B cell (primary cell): ENCODE results near the gene BIRC7. TPM values are rescaled to one million over a fixed set of nuclear protein-coding genes. Genes with fewer than 3 reads are reported as not detected.

Experiments used
- ATAC-seq: fragments of 200-7000 bp; cut with Tn5 transposase; one replicate; pipeline ENCODE4 v1.10.0; 2021; ENCODE audit warnings: low read depth, mild to moderate bottlenecking, moderate number of reproducible peaks, moderate library complexity
- CTCF ChIA-PET: fragments of 350-600 bp; sonication (Branson Sonifier 250); formaldehyde crosslinking; loops from one replicate; lab custom pipeline; 2021; ENCODE audit warnings: antibody characterized with exemption, inconsistent platforms; lab: Charles Lee
- POLR2A ChIA-PET: fragments of 350-600 bp; sonication (Branson Sonifier 250); formaldehyde crosslinking; loops from one replicate; lab custom pipeline; 2021; ENCODE audit warnings: antibody characterized with exemption; lab: Charles Lee
- DNase-seq: peaks from one replicate; pipeline ENCODE4 v3.0.0; 2013
- H2AFZ ChIP-seq: 2 replicates; pipeline ENCODE4 v1.6.1; 2012; ENCODE audit warnings: mild to moderate bottlenecking, low read depth, low read length; ENCODE audit not compliant: insufficient read depth, poor library complexity, severe bottlenecking
- H3K27ac ChIP-seq, 2 donors: 1 replicate in 1 of 2; 2 replicates in 1 of 2; pipeline ENCODE4 v1.5.1; 2012 to 2013; ENCODE audit warnings: low read length in 2 of 2, mild to moderate bottlenecking in 2 of 2, moderate library complexity in 1 of 2
- H3K27me3 ChIP-seq, 4 experiments: fragments of 200-600 bp in 1 of 4; sonication (generic) in 1 of 4; replicated peaks in 1 of 4; 1 replicate in 2 of 4; 2 replicates in 2 of 4; pipeline versions ENCODE4 v1.6.1 to v1.7.0; 2013 to 2016; ENCODE audit warnings: low read length in 3 of 4, mild to moderate bottlenecking in 2 of 4, mixed read lengths in 1 of 4, moderate library complexity in 1 of 4; ENCODE audit not compliant: insufficient read depth in 4 of 4, control insufficient read depth in 3 of 4; ENCODE audit errors: control extremely low read depth in 1 of 4
- H3K36me3 ChIP-seq, 2 experiments: replicated peaks in 1 of 2; 1 replicate in 1 of 2; 2 replicates in 1 of 2; pipeline versions ENCODE4 v1.6.1 to v1.7.1; 2013; ENCODE audit warnings: low read length in 1 of 2; ENCODE audit not compliant: insufficient read depth in 2 of 2, control insufficient read depth in 1 of 2; ENCODE audit errors: control extremely low read depth in 1 of 2, extremely low read depth in 1 of 2
- H3K4me1 ChIP-seq, 2 donors: fragments of 200-600 bp in 1 of 2; sonication (generic) in 1 of 2; 1 replicate in 1 of 2; 2 replicates in 1 of 2; pipeline versions ENCODE4 v1.5.1 to v1.6.1; 2013 to 2017; ENCODE audit warnings: low read length in 2 of 2; ENCODE audit not compliant: control insufficient read depth in 2 of 2, insufficient read depth in 2 of 2
- H3K4me2 ChIP-seq: replicated peaks from 2 replicates; pipeline ENCODE3; 2012; ENCODE audit warnings: mild to moderate bottlenecking, low read depth, low read length; ENCODE audit not compliant: poor library complexity, severe bottlenecking
- H3K4me3 ChIP-seq, 5 experiments: fragments of 200-600 bp in 1 of 5; sonication (generic) in 1 of 5; 1 replicate in 3 of 5; 2 replicates in 2 of 5; pipeline versions ENCODE4 v1.5.1 to v1.7.0; 2011 to 2016; ENCODE audit warnings: low read length in 4 of 5, mild to moderate bottlenecking in 4 of 5, low read depth in 2 of 5, control low read depth in 1 of 5, moderate library complexity in 1 of 5; ENCODE audit not compliant: insufficient read depth in 1 of 5; ENCODE audit errors: control extremely low read depth in 1 of 5, extremely low read depth in 1 of 5
- H3K79me2 ChIP-seq: fragments of 200-600 bp; sonication (generic); one replicate; pipeline ENCODE4 v1.6.0; 2016; ENCODE audit warnings: low read length; ENCODE audit not compliant: control insufficient read depth, insufficient read depth
- H3K9ac ChIP-seq: fragments of 200-600 bp; sonication (generic); 2 replicates; pipeline ENCODE4 v1.6.1; 2017; ENCODE audit warnings: mild to moderate bottlenecking, low read length, moderate library complexity
- H3K9me3 ChIP-seq, 3 donors: one replicate each; pipeline versions ENCODE4 v1.6.1 to v1.7.1; 2013; ENCODE audit warnings: low read length in 2 of 3; ENCODE audit not compliant: control insufficient read depth in 2 of 3, insufficient read depth in 1 of 3; ENCODE audit errors: control extremely low read depth in 1 of 3
- H4K20me1 ChIP-seq: 2 replicates; pipeline ENCODE4 v1.6.0; 2012; ENCODE audit warnings: mild to moderate bottlenecking, low read length; ENCODE audit not compliant: insufficient read depth, control insufficient read depth, poor library complexity, severe bottlenecking
- H3K27ac Mint-ChIP-seq: one replicate; pipeline ENCODE4 v1.8.0; 2021; ENCODE audit warnings: mixed read lengths
- H3K27me3 Mint-ChIP-seq: one replicate; pipeline ENCODE4 v1.8.0; 2021; ENCODE audit warnings: mixed read lengths
- H3K4me1 Mint-ChIP-seq: one replicate; pipeline ENCODE4 v1.8.0; 2021; ENCODE audit warnings: mixed read lengths
- H3K4me3 Mint-ChIP-seq: one replicate; pipeline ENCODE4 v1.8.0; 2021; ENCODE audit warnings: mixed read lengths
- H3K9me3 Mint-ChIP-seq: one replicate; pipeline ENCODE4 v1.8.0; 2022; ENCODE audit warnings: mixed read lengths; ENCODE audit not compliant: insufficient read depth
- EZH2 ChIP-seq: IDR thresholded peaks from 2 replicates; pipeline ENCODE4 v1.6.1; 2012; ENCODE audit warnings: borderline replicate concordance, low read depth, mild to moderate bottlenecking, moderate library complexity, low read length; ENCODE audit not compliant: insufficient read depth, poor library complexity, severe bottlenecking
- WGBS: methylation state at CpG from one replicate; pipeline ENCODE4 v1.1.5; 2013; ENCODE audit warnings: missing lambda C conversion rate; ENCODE audit not compliant: insufficient coverage; 5-methylcytosine and 5-hydroxymethylcytosine counted together
- intact Hi-C: fragments of 100-400 bp; cut with micrococcal nuclease; formaldehyde crosslinking; loops from one replicate; pipeline ENCODE4 v1.10.0; 2022
- polyA plus RNA-seq: library from polyadenylated mRNA; depleted of rRNA; stranded (reverse); fragments of >200 nt; gene quantifications from 2 replicates; pipeline ENCODE4 v1.2.3, GENCODE V29; 2012
- total RNA-seq, 2 donors: library from RNA; stranded (reverse); fragments of 120-200 nt in 1 of 2; gene quantifications; 1 replicate in 1 of 2; 2 replicates in 1 of 2; pipeline versions ENCODE4 v1.2.3 to v1.2.4, GENCODE V29; 2013 to 2022
- TF ChIP-seq, protein P1 (sequence below): fragments of 200-600 bp; IDR thresholded peaks from one replicate; pipeline ENCODE4 v1.8.0; 2022; ENCODE audit warnings: antibody characterized with exemption, mild to moderate bottlenecking

The BIRC7 gene
- total and polyA plus RNA-seq, 2 donors (not counting 1 experiment from before 2014, with no cell fraction given), result 0.12 TPM; not detected in 1

DNA sequence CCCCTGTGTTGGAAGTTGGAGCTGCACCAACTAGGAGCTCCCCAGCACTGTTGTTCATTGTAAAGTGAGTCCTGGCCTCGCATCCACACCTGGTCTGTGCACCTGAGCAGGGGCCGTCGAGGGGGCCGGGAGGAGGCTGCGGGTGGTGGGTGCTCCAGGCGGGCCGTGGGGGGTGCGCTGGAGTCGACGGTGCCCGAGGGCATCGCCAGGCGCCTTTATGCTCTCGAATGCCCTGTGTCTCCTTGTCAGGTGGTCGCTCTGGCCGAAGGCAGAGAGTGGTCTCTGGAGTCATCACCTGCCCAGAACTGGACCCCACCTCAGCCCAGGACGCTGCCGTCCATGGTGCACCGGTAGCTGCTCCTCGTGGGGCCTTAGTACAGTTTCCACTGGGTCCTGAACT is 41.3 kb downstream of the BIRC7 start:
- peaks cover 0 to 33% of the 10 kb centered on the region in 2 experiments for H3K36me3 ChIP-seq
- H2AFZ ChIP-seq, result no peak overlapping the region
- peaks cover 45% of the 10 kb centered on the region for H4K20me1 ChIP-seq
- no peak for ATAC-seq
- no peak for DNase-seq
- H3K4me3 Mint-ChIP-seq, result no peak overlapping the region
- no peaks in the 10 kb centered on the region for H3K9me3 ChIP-seq
- H3K27me3 Mint-ChIP-seq, result no peaks in the 10 kb centered on the region
- H3K27ac ChIP-seq, result no peak overlapping the region
- no peak for TF ChIP-seq EZH2
- TF ChIP-seq, protein P1, sequence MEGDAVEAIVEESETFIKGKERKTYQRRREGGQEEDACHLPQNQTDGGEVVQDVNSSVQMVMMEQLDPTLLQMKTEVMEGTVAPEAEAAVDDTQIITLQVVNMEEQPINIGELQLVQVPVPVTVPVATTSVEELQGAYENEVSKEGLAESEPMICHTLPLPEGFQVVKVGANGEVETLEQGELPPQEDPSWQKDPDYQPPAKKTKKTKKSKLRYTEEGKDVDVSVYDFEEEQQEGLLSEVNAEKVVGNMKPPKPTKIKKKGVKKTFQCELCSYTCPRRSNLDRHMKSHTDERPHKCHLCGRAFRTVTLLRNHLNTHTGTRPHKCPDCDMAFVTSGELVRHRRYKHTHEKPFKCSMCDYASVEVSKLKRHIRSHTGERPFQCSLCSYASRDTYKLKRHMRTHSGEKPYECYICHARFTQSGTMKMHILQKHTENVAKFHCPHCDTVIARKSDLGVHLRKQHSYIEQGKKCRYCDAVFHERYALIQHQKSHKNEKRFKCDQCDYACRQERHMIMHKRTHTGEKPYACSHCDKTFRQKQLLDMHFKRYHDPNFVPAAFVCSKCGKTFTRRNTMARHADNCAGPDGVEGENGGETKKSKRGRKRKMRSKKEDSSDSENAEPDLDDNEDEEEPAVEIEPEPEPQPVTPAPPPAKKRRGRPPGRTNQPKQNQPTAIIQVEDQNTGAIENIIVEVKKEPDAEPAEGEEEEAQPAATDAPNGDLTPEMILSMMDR, result no peak
- no peak overlapping the region for H3K4me3 ChIP-seq
- intact Hi-C loops, result no loop called here
- H3K9me3 Mint-ChIP-seq, result no peaks in the 10 kb centered on the region
- WGBS, result 99% methylated on average over 19 of the region's 20 CpGs
- H3K9ac ChIP-seq, result no peak overlapping the region
- peaks cover 19% of the 10 kb centered on the region for H3K4me1 Mint-ChIP-seq
- H3K79me2 ChIP-seq, result peaks cover 47% of the 10 kb centered on the region
- no peak overlapping the region for H3K27ac Mint-ChIP-seq
- peaks cover 9 to 13% of the 10 kb centered on the region in 2 donors for H3K4me1 ChIP-seq
- H3K27me3 ChIP-seq, result no peaks in the 10 kb centered on the region
- ChIA-PET CTCF (interaction anchor here (1.0 kb wide), 1 partner anchor 15 kb away, joined by 3 read pairs; no protein-coding TSS in a partner anchor), POLR2A (no interaction called here)
- no peak overlapping the region for H3K4me2 ChIP-seq

DNA sequence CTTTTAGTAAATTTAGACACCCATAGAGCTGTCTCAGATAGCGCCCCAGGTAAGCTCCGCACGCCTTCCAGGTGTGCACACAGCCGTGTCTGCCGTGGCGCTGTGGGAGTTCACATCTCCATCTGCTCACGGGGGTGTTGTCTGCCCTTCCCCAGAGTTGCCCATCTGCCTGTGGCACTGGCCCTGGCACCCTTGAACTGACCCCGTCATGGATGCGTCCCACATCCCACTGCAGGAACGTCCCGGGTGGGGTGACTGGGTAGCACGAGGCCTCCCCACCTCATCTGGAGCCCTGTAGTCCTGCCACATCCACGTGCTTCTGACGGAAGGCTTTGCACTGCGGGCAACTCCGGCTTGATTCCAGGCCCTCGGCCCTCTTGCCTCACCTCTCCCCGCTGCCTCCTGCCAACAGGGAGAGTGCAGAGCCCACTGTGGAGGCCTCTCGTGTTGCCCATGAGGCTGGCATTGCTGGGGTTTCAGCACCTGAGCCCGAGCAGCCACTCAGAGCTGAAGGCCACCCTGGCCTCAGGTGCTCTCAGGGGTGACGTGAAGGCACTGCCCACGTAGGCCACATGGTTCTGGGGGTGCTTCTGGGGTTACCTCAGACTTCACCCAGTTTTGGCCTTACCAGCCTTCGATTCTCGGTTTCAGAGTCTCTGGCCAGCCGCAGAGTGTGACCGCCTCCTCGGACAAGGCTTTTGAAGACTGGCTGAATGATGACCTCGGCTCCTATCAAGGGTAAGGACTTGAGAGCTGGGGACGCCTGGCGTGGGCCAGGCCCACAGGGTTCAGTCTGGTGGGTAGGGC is 42.0 kb downstream of the BIRC7 start:
- CTCF ChIA-PET, result interaction anchor here (1.0 kb wide), 1 partner anchor 15 kb away, joined by 3 read pairs; no protein-coding TSS in a partner anchor
- DNase-seq, result no peak
- H3K4me1 Mint-ChIP-seq, result peaks cover 18% of the 10 kb centered on the region

More for the DNA sequence above, 42.0 kb downstream of the BIRC7 start:
- Mint-ChIP-seq H3K9me3 (no peaks in the 10 kb centered on the region), H3K27ac (no peak overlapping the region), H3K4me3 (no peak overlapping the region), H3K27me3 (no peaks in the 10 kb centered on the region)
- intact Hi-C loops, result no loop called here
- Histone ChIP-seq H3K9me3 (no peaks in the 10 kb centered on the region), H3K36me3 (peaks cover 0 to 33% of the 10 kb centered on the region in 2 experiments), H3K79me2 (peaks cover 47% of the 10 kb centered on the region), H3K27me3 (no peaks in the 10 kb centered on the region), H3K9ac (no peak overlapping the region), H3K4me3 (no peak overlapping the region), H3K4me1 (peaks cover 9 to 11% of the 10 kb centered on the region in 2 donors), H3K4me2 (no peak overlapping the region), H2AFZ (no peak overlapping the region), H4K20me1 (peaks cover 45% of the 10 kb centered on the region), H3K27ac (no peak overlapping the region)
- no peak for ATAC-seq
- TF ChIP-seq EZH2, result no peak
- TF ChIP-seq, protein P1, result no peak
- WGBS, result 98% methylated on average over 30 of the region's 30 CpGs
- POLR2A ChIA-PET, result no interaction called here
